Stimulated activated CD4-positive, alpha-beta T cell treated with anti-CD3 and anti-CD28 coated beads, Interleukin-15, amount 100 ng/mL, for 24 hours (primary cell): ENCODE results near the gene OR4A47.
"Not testable (repeated sequence)": the region's sequence is repeated elsewhere in the genome, so short reads cannot be mapped to it uniquely, and the experiment has no call there.

ENCODE experiments used
- DNase-seq: peaks from one replicate; pipeline ENCODE4 v3.0.0-alpha.2; 2020

The OR4A47 gene, protein sequence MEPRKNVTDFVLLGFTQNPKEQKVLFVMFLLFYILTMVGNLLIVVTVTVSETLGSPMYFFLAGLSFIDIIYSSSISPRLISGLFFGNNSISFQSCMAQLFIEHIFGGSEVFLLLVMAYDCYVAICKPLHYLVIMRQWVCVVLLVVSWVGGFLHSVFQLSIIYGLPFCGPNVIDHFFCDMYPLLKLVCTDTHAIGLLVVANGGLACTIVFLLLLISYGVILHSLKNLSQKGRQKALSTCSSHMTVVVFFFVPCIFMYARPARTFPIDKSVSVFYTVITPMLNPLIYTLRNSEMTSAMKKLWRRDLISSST

DNA sequence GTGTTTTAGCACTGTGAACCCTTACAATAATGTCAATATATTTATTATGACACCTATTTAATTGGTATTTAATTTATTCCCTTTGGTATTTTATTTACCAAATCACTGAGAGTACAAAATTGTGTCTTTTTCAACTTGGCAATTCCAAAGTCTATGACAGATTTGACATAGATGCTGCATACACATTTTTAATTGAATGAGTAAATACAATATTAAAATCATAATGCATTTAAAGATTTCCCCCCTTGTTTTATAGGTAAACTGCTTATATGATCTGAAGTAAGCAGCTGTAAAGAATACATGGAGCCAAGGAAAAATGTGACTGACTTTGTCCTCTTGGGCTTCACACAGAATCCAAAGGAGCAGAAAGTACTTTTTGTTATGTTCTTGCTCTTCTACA is at the start of gene OR4A47:
Gene OR4A47 (plus strand): TSS at position 301 of the 400 bp plus-strand sequence. CDS start 0 bp downstream, at position 301.
- DNase-seq, result not testable (repeated sequence)

DNA sequence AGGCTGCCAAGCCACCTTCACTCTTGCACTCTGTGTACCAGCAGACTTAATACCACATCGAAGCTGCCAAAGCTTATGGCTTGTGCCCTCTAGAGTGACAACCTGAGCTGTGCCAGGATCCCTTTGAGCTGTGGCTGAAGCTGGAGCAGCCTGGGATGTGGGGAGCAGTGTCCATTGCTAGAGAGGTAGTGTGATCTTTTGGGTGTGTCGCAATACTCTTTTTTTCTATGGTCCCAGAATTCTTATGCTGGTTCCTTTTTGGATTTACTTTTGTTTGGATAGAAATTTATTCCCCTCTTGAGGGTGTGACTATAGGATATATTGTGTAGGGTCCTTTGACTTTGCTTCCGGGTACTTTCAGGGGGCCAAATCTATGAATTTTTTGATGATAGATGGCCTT is 32.7 kb upstream of the OR4A47 start:
- not testable (repeated sequence) for DNase-seq

DNA sequence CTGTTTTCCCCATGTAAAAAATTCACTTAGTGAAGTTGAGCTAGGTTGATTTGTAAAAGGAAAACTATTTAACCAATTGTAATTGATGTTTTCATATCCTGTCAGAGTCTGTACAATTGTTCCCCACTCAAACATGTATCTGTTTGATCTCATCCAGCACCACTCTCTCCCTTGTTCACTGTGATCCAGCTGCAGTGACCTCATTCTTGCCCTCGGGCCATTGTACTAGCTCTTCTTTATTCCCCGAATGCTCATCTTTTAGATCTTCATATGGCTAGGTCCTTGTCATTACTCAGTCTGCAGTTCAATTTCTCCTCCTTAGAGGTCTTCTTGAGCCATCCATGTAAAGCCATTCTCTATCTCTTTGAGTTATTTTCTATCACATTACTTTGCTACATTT is 14.6 kb upstream of the OR4A47 start:
- DNase-seq, result not testable (repeated sequence)

DNA sequence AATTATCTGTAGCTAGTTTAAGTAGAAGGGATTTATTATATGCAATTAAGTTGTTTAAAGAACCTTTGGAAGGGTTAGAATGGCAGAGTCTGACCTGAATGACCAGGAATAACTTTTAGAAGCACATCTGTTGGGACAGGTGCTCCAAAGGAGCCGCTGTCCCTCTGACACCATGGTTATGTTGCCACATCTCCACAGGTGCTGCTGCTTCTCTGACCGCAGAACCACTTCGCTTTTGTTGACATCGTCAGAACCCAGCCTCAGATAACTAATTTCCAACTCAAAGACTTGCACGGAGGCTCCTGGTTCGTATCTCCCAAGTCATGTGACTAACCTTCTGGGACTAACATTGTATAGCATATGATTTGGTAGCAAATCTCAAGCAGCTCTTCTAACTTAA is 13.9 kb upstream of the OR4A47 start:
- not testable (repeated sequence) for DNase-seq

DNA sequence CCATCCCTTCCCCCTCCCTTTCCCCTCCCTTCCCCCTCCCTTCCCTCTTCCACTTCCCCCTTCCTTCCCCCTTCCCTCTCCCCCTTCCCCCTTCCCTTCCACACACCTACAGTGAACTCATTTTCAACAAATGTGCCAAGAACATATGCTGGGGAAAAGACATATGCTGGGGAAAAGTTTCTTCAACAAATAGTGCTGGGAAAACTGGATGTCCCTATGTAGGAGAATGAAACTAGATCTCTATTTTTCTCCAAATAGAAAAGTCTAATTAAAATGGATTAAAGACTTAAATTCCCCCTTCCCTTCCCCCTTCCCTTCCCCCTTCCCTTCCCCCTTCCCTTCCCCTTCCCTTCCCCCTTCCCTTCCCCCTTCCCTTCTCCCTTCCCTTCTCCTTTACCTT is 17.6 kb downstream of the OR4A47 start:
- not testable (repeated sequence) for DNase-seq

DNA sequence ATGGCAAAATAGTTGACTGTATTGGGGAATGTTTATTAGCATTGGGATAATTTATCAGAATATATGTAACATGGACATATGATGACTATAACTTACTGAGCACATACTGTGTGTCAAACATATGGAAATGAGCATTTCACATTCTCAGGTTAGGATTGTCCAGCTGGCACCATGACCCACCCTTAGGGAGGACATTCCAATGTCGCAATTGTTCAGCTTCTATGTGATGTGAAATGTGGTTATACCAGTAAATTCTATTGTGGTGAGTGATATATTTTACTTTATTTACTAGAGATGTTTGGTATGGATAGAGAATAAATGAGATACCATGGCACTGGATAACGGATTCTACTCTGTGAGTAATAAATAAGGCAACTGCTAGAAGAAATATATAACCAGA is 50.4 kb downstream of the OR4A47 start:
- DNase-seq, result no peak
